Hepatocyte (in vitro differentiated cells): ENCODE results near the gene SORCS2. TPM values are rescaled to one million over a fixed set of nuclear protein-coding genes. Genes with fewer than 3 reads are reported as not detected.

ENCODE experiments used
- DNase-seq: peaks from one replicate; pipeline ENCODE4 v3.0.0-alpha.2; 2016; ENCODE audit warnings: low spot score
- H2AFZ ChIP-seq: fragments of 200-600 bp; sonication (generic); 2 replicates; pipeline ENCODE4 v1.6.0; 2016; ENCODE audit warnings: antibody characterized with exemption, mild to moderate bottlenecking
- H3K27ac ChIP-seq: fragments of 200-600 bp; sonication (generic); 2 replicates; pipeline ENCODE4 v1.5.1; 2016; ENCODE audit warnings: mild to moderate bottlenecking
- H3K27me3 ChIP-seq: fragments of 200-600 bp; sonication (generic); 2 replicates; pipeline ENCODE4 v1.6.1; 2016
- H3K36me3 ChIP-seq: fragments of 200-600 bp; sonication (generic); replicated peaks from 2 replicates; pipeline ENCODE4 v1.5.1; 2016; ENCODE audit warnings: low read depth; ENCODE audit not compliant: insufficient read depth
- H3K4me1 ChIP-seq: fragments of 200-600 bp; sonication (generic); 2 replicates; pipeline ENCODE4 v1.5.1; 2016; ENCODE audit warnings: mild to moderate bottlenecking, moderate library complexity; ENCODE audit not compliant: insufficient read depth
- H3K4me2 ChIP-seq: fragments of 200-600 bp; sonication (generic); 2 replicates; pipeline ENCODE4 v1.6.0; 2016
- H3K4me3 ChIP-seq: fragments of 200-600 bp; sonication (generic); 2 replicates; pipeline ENCODE4 v1.5.1; 2016; ENCODE audit warnings: mild to moderate bottlenecking
- H3K79me2 ChIP-seq: fragments of 200-600 bp; sonication (generic); 2 replicates; pipeline ENCODE4 v1.6.0; 2017; ENCODE audit warnings: mild to moderate bottlenecking
- H3K9me2 ChIP-seq: fragments of 200-600 bp; sonication (generic); replicated peaks from 2 replicates; pipeline ENCODE4 v1.6.0; 2017; ENCODE audit warnings: mild to moderate bottlenecking; ENCODE audit not compliant: insufficient read depth
- H3K9me3 ChIP-seq: fragments of 200-600 bp; sonication (generic); 2 replicates; pipeline ENCODE4 v1.5.1; 2016; ENCODE audit warnings: low read depth, mild to moderate bottlenecking
- H4K20me1 ChIP-seq: fragments of 200-600 bp; sonication (generic); 2 replicates; pipeline ENCODE4 v1.6.0; 2016; ENCODE audit warnings: mild to moderate bottlenecking; ENCODE audit not compliant: insufficient read depth, poor library complexity, severe bottlenecking
- CTCF ChIP-seq: fragments of 200-600 bp; sonication (generic); IDR thresholded peaks from 2 replicates; pipeline ENCODE4 v1.5.1; 2016; ENCODE audit warnings: antibody characterized with exemption, mild to moderate bottlenecking; ENCODE audit not compliant: poor library complexity
- EZH2 ChIP-seq: fragments of 200-600 bp; sonication (generic); IDR thresholded peaks from 2 replicates; pipeline ENCODE4 v1.6.1; 2016; ENCODE audit warnings: antibody characterized with exemption, mild to moderate bottlenecking, borderline replicate concordance
- EZH2phosphoT487 ChIP-seq: fragments of 200-600 bp; sonication (generic); IDR thresholded peaks from one replicate; pipeline ENCODE4 v1.6.1; 2018; ENCODE audit warnings: antibody characterized with exemption, mild to moderate bottlenecking, low read depth, moderate library complexity; ENCODE audit not compliant: unreplicated experiment, severe bottlenecking
- WGBS: methylation state at CpG from one replicate; pipeline ENCODE4 v1.1.6; 2016; ENCODE audit warnings: low lambda C conversion rate; ENCODE audit errors: missing lambda C conversion rate; 5-methylcytosine and 5-hydroxymethylcytosine counted together
- polyA plus RNA-seq: library from polyadenylated mRNA; unstranded; fragments of >200 nt; fragmentation: Nextera tagmentation; extraction: Ambion mirVana; gene quantifications from 2 replicates; pipeline ENCODE4 v1.2.1, GENCODE V29; 2016
- total RNA-seq: library from RNA; depleted of rRNA; stranded (reverse); fragments of >200 nt; gene quantifications from 2 replicates; pipeline ENCODE4 v1.2.3, GENCODE V29; 2014

Gene SORCS2
- total and polyA plus RNA-seq, 2 experiments from 2014 or later = 1.6 to 4.8 TPM

GRCh38 chr4:7394681-7395451 lies 202.5 kb downstream of the SORCS2 start:
- Histone ChIP-seq H3K79me2 (no peaks in the 10 kb centered on the region), H3K36me3 (no peaks in the 10 kb centered on the region), H3K27ac (no peak overlapping the region), H3K9me2 (no peaks in the 10 kb centered on the region), H3K27me3 (no peaks in the 10 kb centered on the region), H4K20me1 (no peaks in the 10 kb centered on the region), H3K4me1 (peaks cover 8% of the 10 kb centered on the region), H2AFZ (no peak overlapping the region), H3K4me3 (no peak overlapping the region), H3K4me2 (no peak overlapping the region), H3K9me3 (no peaks in the 10 kb centered on the region)
- TF ChIP-seq EZH2 = no peak
- TF ChIP-seq CTCF = no peak
- no peak for TF ChIP-seq EZH2phosphoT487
- 79% methylated on average over 21 of the region's 21 CpGs for WGBS
- DNase-seq = peak; percentile 57

DNA sequence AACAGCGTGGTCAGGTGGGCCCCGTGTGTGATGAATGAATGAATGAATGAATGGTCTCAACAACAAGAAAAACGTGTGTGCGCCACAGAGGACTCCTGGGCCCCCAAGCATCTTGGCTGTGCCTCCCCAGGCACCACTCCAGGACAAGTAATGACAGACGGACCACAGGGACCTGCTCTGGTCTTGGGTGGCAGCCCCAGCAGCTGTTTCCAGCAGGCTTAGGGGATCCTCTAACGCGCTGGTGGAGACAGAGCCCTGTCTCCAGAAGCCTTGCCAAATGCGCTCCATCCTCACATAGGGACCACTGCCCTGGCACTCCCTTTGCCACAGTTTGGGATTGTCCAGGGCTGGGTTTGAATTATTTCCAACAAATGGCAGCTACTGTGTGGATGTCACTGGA lies 203.3 kb downstream of the SORCS2 start:
- DNase-seq = no peak
- no peak overlapping the region for H3K4me2 ChIP-seq
- H3K4me1 ChIP-seq = peaks cover 8% of the 10 kb centered on the region
- no peak overlapping the region for H3K27ac ChIP-seq
- no peaks in the 10 kb centered on the region for H3K36me3 ChIP-seq
- 91% methylated on average over 8 of the region's 8 CpGs for WGBS
- H2AFZ ChIP-seq = no peak overlapping the region
- H3K9me3 ChIP-seq = no peaks in the 10 kb centered on the region
- H3K9me2 ChIP-seq = no peaks in the 10 kb centered on the region
- TF ChIP-seq EZH2 (no peak), CTCF (no peak), EZH2phosphoT487 (no peak)
- no peak overlapping the region for H3K4me3 ChIP-seq
- H3K27me3 ChIP-seq = no peaks in the 10 kb centered on the region
- no peaks in the 10 kb centered on the region for H3K79me2 ChIP-seq
- H4K20me1 ChIP-seq = no peaks in the 10 kb centered on the region

DNA sequence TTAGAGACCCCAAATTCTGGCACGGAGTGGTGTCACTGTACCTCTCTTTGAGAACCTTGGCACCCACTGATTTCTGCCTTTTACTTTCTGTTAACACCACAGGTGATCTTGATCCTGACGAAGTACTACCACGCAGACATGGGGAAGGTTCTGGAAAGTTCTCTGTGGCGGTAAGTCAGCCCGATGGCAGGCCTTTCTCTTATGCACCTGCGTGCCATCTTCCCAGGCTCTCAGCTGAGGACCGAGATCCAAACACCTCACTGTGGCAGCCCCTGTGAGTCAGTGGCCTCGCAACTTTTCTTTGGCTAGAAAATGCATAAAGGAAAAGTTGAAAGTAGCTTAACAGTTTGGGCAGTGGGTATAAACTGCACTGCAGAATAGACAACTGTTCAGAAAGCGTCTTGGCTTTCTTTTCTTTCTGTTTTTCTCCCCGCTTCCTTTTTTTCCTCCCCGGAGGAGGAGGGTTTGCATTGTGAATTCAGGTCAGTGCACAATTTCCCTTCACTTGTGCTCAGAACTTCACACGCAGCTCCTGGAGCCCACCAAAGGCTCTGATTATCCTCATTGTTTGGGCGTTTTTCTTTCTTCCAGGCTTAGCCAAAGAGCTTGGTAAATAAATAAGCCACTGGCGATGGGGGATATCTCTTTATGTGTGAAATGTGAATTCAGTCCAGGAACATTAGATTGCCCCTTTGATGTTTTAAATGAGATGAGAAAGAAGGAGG lies 204.0 kb downstream of the SORCS2 start:
- no peaks in the 10 kb centered on the region for H3K27me3 ChIP-seq
- no peak overlapping the region for H3K27ac ChIP-seq
- H3K4me2 ChIP-seq = no peak overlapping the region
- TF ChIP-seq CTCF (no peak), EZH2 (no peak), EZH2phosphoT487 (no peak)
- peaks cover 8% of the 10 kb centered on the region for H3K4me1 ChIP-seq
- no peak overlapping the region for H3K4me3 ChIP-seq
- H3K9me3 ChIP-seq = no peaks in the 10 kb centered on the region
- 91% methylated on average over 14 of the region's 14 CpGs for WGBS
- no peaks in the 10 kb centered on the region for H4K20me1 ChIP-seq
- H3K9me2 ChIP-seq = no peaks in the 10 kb centered on the region
- no peak overlapping the region for H2AFZ ChIP-seq
- H3K36me3 ChIP-seq = no peaks in the 10 kb centered on the region
- no peaks in the 10 kb centered on the region for H3K79me2 ChIP-seq
- DNase-seq = no peak
